GM21515 (cell line): ENCODE data around the gene FXYD4.
A peak's percentile ranks its signal among the peaks of the same experiment; 100 is the strongest.

Experiments used
- ATAC-seq: cut with Tn5 transposase; IDR thresholded peaks from one replicate; pipeline ENCODE4 v1.9.1; 2021; ENCODE audit not compliant: unreplicated experiment

Gene FXYD4

GRCh38 chr10:43343126-43343525 lies 28.3 kb upstream of the FXYD4 start:
- ATAC-seq = no peak

- ATAC-seq = no peak
Measured at GRCh38 chr10:43344051-43344450, 27.4 kb upstream of the FXYD4 start.

- no peak for ATAC-seq
Measured at GRCh38 chr10:43347997-43348396, 23.4 kb upstream of the FXYD4 start.

DNA sequence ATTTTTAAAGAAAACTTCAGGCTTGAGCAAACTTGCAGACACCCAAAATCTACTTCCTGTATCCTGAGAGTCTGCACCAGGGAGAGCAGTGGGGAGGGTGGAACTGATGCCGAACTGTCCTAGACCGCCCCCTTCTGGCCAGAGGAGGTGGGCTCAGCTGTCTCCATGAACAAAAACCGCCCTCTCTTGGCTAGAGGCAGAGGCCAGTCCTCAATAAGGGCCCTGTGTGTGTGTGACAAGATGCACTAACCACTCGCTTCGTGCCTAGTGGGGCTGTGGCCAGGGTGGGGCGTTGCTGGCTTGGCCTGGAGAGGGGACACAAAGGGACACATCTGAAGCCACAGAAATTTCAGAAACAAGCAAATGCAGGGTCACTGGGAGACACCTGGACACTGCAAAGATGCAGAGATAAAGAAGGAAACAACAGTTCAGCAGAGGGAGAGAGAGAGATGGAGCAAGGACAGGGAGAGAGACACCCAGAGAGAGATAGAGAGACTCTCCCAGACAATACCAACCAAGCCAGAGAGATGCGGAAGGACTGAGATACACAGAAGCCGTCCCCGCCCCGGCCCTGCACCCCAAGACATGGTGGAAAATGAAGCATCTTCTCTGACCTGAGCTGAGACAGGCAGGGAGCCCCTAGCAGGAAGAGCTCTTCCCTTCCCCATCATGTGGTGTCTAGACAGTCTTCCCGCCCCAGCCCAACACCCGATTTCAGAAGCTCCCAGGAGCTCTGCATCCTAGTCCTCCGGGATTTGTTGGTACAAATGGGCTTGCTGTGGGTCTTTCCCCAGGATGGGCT lies 22.7 kb upstream of the FXYD4 start:
- ATAC-seq = peak; percentile 99

DNA sequence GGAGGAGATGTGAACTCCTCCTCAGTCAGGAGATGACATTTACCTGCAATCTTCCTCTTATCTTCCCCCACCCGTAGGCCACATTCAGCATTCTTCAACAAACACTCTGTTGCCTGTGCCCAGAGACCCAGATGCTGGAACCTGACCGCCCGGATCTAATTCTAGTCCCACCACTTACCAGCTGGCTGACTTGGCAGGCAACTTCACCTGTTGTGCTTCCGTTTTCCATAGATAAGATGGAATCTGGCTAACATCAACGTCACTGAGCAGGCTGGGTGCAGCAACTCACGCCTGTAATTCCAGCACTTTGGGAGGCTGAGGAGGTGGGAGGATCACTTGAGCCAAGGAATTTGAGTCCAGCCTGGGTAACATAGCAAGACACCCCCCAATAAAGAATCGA lies 21.3 kb upstream of the FXYD4 start:
- ATAC-seq = no peak

GRCh38 chr10:43350686-43351085 lies 20.8 kb upstream of the FXYD4 start:
- ATAC-seq = no peak

DNA sequence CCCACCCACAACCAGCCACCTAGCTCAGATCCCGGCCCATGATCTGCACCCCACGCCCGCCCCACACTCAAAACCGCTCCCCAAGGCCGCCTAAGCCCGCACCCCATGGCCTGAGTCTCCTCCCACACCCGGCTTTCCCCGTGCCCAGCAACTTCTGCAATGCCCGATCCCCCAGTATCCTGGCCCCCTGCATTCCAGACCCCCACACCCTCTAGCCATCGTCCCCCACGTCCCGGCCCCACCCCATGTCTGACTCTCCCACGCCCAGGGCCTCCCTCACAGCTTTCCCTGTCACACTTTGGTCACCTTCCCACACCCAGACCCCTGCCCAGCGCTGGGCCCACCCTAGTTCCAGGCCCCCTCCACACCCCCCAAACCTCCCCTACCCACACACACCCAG lies 20.1 kb upstream of the FXYD4 start:
- ATAC-seq = no peak

GRCh38 chr10:43352951-43353350 lies 18.5 kb upstream of the FXYD4 start:
- no peak for ATAC-seq

DNA sequence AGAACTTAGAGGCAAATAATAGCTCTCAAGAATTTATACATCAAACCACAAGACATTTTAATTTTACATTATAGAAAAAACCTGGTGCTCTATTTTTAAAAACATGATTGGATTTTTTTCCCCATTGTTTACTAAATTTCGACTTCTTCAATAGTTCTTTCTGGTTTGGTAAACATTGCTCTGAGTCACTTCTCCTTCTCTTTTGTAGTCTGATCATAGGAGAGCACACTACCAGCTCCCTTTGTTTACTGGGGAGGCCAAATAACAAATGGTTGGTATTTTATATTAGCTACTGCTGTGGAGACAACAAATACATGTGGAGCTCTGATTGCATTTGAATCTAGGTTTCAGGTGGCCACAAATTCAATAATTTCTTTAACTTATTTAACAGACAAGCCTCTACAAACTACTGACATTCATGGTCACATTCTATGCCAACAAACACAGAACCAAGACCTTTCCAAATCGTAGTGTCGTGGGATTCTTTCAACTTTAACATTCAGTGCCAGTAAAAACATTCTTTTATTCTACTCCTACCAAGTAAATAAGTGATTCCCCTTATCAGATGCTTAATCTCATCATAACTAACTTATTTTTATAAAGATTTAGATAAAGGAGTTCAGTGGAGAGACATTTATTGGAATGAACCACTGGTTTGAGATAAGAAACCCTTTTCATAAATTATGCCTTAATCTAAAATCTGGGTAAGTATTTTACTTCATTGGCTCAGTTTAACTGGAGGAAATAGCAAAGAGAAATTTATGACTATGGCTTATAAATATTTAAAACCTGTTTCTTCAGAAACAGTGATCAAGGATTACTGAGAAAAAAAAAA lies 17.7 kb upstream of the FXYD4 start:
- no peak for ATAC-seq

- no peak for ATAC-seq
Measured at GRCh38 chr10:43354330-43354635, 17.2 kb upstream of the FXYD4 start.

DNA sequence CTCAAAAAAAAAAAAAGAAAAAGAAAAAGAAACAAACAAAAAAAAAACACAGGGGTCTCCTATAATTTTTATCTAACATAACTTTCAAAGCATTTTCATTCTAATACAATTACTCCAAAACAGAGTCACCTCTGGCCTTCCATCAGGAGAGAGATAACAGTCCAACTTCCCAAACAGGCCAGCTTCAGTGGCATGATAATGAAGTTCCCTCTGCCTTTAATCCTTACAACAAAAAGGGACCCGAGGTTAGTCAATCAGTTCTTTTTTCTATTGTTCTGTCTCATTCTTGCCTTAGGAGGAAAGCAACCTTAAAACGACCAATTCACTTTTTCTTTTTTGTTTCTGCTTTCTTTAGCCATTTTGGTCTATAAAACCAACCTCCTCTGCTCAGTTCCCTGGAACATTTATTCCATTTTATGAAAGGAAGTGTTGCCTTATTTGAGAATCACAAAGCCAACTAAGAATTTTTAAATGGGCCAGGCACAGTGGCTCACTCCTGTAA lies 16.5 kb upstream of the FXYD4 start:
- ATAC-seq = no peak

DNA sequence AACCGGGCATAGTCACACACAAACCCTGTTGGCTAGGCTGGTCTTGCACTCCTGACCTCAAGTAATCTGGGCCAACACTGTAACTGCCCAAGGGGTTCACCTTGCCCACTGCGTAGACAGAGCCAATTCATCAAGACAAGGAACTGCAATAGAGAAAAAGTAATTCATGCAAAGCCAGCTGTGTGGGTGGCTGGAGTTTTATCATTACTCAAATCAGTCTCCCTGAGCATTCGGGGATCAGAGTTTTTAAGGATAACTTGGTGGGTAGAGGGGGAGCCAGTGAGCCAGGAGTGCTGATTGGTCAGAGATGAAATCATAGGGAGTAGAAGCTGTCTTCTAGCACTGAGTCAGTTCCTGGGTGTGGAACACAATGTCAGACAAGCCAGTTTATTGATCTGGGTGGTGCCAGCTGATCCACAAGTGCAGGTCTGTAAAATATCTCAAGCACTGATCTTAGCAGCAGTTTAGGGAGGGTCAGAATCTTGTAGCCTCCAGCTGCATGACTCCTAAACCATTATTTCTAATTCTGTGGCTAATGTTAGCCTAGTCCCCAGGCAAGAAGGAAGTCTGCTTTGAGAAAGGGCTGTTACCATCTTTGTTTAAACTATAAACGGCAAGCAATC lies 15.6 kb upstream of the FXYD4 start:
- no peak for ATAC-seq

DNA sequence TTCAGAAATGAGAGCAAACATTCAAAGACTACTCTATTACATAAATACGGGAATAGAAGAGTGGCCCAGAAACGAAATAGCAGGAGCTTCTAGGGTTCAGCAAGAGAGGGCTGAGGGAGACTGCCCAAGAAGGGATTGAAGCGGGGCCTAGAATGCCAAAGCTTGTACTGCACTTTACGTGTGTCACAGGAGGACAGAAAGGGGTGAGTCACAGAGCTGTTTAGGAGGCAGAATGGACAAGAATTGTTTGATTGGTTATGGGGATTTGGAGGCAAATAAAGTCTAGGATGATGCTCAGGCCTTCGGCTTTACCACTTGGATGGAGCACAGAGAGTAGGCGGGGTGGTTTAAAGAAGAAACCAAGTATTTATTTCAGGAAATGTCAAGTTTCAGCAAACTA lies 11.3 kb upstream of the FXYD4 start:
- ATAC-seq = no peak

DNA sequence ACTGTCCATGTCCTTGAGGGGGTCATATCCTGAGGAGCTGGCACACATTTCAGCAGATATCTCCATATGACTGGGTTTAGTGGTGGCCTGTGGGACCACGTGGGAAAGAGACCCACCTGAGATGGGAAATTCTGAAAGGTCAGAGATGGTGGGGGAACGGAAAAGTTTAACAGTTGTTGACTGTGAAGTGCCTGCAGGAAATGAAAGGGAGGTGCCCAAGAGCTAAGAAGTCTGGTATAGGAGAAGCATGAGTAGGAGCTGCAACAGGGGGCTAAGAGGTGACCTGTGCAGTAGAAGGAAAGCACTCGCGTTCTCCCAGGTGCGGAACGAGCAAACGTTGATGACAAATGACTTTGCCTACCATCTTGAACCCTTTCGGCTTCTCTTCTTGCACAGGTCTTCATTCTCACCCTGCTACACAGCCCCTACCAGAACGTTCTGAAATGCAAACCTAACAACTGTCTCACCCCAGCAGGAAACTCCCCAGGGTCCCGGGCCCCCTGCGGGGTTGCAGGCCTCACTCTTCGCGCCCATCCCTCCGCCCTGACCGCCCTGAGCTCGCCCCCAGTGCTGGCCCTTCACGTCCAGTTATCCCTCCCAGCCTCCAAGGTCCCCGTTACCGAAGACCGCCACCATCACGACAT lies 9.8 kb upstream of the FXYD4 start:
- no peak for ATAC-seq

- ATAC-seq = peak; percentile 97
Measured at GRCh38 chr10:43362191-43362839, 9.1 kb upstream of the FXYD4 start.

- ATAC-seq = no peak
Measured at GRCh38 chr10:43365001-43365400, 6.4 kb upstream of the FXYD4 start.

DNA sequence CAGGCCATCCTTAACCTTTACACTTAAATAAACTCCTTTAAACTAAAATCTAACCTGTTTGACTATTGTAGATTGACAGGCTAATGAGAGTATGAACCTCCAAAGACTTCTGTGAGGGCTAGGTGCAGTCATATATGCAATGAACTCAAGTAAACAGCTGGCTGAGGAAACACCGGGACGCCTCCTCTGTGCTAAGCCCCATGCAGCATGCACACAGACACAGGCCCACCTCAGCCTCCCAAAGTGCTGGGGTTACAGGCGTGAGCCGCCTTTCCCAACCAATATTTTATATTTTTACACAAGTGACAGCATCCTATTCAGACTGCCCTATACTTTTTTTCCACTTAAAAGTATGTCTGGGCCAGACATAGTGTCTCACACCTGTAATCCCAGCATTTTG lies 1.5 kb upstream of the FXYD4 start:
- no peak for ATAC-seq

DNA sequence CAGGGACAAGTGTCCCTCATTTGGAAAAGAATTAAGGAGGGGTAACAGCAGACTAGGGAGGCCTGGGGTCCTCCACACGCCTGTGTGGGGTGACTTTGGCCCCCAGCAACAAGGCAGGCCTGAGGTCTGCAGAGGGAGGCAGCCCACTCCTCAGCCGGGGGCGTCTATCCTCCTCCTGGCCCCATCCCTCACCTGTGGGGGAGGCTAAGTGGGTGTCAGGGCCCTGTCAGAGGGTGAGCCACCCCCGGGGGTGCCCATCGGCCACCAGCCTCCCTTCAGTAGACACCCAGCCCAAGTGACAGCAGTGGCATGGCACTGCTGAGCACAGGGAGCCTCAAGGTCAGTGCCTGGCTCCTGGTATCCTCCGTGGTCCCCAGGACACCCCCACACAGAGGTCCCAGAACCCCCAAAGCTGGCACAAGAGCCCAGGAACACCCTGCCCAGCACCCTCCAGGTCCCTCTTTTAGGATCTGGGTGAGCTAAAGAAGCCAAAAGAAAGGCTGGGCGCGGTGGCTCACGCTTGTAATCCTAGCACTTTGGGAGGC lies 693 bp upstream of the FXYD4 start:
- no peak for ATAC-seq

GRCh38 chr10:43372765-43373361 lies 1.4 kb downstream of the FXYD4 start:
- ATAC-seq = no peak

- no peak for ATAC-seq
Measured at GRCh38 chr10:43373461-43373860, 2.0 kb downstream of the FXYD4 start.
